AG08396 (cell line): ENCODE measurements around the gene MOB3A.
"Not testable (repeated sequence)": the region's sequence is repeated elsewhere in the genome, so short reads cannot be mapped to it uniquely, and the experiment has no call there.

Source experiments
- DNase-seq: peaks from one replicate; pipeline ENCODE4 v3.0.0; 2012; ENCODE audit warnings: low spot score, mixed read lengths

Gene MOB3A

GRCh38 chr19:2034253-2034652 lies 61.9 kb downstream of the MOB3A start:
- DNase-seq = not testable (repeated sequence)

DNA sequence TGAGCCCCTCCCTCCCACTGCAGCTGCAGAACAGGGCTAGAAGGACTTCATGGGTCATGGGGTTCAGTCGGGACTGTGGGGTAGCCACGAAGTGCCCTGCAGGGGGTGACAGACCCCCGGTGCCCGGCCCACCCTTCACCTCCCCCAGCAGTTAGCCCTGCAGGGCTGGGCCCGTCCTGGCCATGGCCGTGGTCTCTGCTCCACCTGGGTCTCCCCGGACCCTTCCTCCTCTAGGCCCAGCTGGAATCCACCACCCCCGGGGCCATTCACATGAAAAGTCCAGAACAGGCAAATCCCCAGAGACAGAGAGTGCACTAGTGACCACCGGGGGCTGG lies 62.3 kb downstream of the MOB3A start:
- DNase-seq = no peak

- DNase-seq = no peak
These were observed 62.9 kb downstream of the MOB3A start for GRCh38 chr19:2033115-2033824.

DNA sequence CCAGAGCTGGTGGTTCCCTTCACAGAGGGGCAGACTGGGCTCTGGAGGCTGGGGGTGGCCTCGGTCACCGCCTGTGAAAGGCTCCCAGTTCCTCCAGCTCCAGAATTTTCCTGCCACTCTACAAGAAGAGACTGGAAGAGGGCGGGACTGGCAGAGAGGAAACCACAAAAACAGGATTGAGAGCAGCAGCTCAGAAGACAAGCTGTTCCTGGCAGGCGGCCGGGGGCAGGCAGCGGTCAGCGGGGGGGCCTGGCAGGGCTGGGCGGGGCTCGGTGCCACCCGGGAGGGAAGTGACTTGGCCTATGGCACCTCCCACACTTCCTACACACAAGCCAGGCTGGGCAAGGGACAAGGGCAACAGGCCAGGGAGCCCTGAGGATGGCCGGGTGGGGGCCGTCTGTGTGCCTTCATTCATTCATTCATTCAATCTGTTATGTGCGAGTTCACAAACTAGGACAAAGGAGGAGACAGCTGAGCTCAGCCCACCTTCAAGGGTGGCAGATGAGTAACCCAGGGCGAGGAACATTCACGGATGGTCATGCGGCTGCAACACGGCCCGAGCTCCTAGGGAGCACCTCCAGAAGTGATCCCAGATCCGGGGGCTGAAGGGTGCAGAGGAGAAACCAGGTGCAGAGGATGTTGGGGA lies 63.7 kb downstream of the MOB3A start:
- DNase-seq = peak; percentile 89

- DNase-seq = no peak
These were observed 68.8 kb downstream of the MOB3A start for GRCh38 chr19:2027361-2027760.

DNA sequence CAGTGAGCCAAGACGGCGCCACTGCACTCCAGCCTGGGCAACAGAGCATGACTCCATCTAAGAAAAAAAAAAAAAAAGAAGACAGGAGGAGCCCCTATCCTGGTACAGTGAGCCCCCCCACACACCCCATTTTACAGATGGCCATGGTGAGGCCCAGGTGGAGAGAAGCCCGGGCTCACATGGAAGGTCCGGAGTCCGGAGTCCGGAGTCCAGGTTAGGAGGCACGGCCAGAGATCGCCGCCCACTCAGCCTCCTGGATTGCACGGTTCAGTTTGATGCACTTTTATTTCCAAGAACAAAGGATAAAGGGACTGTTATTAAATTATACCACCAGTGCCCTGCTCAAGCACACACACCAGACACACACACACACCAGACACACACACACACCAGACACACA lies 69.4 kb downstream of the MOB3A start:
- DNase-seq = no peak

GRCh38 chr19:2022289-2022688 lies 73.8 kb downstream of the MOB3A start:
- no peak for DNase-seq

- no peak for DNase-seq
These were observed 74.5 kb downstream of the MOB3A start for GRCh38 chr19:2021453-2022140.
